T-cell (primary cell): Measurements from ENCODE around the gene WASF1. TPM values are rescaled to one million over a fixed set of nuclear protein-coding genes. Genes with fewer than 3 reads are reported as not detected.

Experiments
- ATAC-seq, 4 experiments: fragments of 200-7000 bp in 3 of 4; fragments of 150-1000 bp in 1 of 4; cut with Tn5 transposase; replicated peaks in 1 of 4; 1 replicate in 3 of 4; 2 replicates in 1 of 4; pipeline ENCODE4 v1.10.0; 2021; ENCODE audit warnings: moderate library complexity in 3 of 4, mild to moderate bottlenecking in 2 of 4, moderate number of reproducible peaks in 1 of 4
- CTCF ChIA-PET, 2 donors: fragments of 300-600 bp; sonication (Branson Sonifier 250); formaldehyde crosslinking; loops; one replicate each; lab custom pipeline; 2022; ENCODE audit warnings: antibody characterized with exemption in 2 of 2; lab: Charles Lee
- POLR2A ChIA-PET, 2 donors: fragments of 300-600 bp; sonication (Branson Sonifier 250); formaldehyde crosslinking; loops; one replicate each; lab custom pipeline; 2022; ENCODE audit warnings: antibody characterized with exemption in 2 of 2; lab: Charles Lee
- DNase-seq, 35 experiments: peaks; one replicate each; pipeline versions ENCODE4 v3.0.0 to v3.0.0-alpha.2; 2013 to 2023
- H3K27ac ChIP-seq: one replicate; pipeline ENCODE4 v1.5.1; 2013; ENCODE audit warnings: low read length
- H3K27me3 ChIP-seq, 2 experiments: replicated peaks in 1 of 2; 1 replicate in 1 of 2; 2 replicates in 1 of 2; pipeline versions ENCODE4 v1.6.1 to v1.7.0; 2013; ENCODE audit warnings: low read length in 1 of 2, mixed read lengths in 1 of 2; ENCODE audit not compliant: control insufficient read depth in 2 of 2, insufficient read depth in 2 of 2; ENCODE audit errors: extremely low read depth in 1 of 2
- H3K36me3 ChIP-seq, 2 donors: 1 replicate in 1 of 2; 2 replicates in 1 of 2; pipeline versions ENCODE4 v1.6.1 to v1.7.0; 2013; ENCODE audit warnings: low read length in 1 of 2; ENCODE audit not compliant: control insufficient read depth in 2 of 2, insufficient read depth in 1 of 2; ENCODE audit errors: extremely low read depth in 1 of 2
- H3K4me1 ChIP-seq, 2 experiments: 1 replicate in 1 of 2; 2 replicates in 1 of 2; pipeline versions ENCODE4 v1.6.1 to v1.7.0; 2013; ENCODE audit warnings: low read length in 2 of 2, mixed read lengths in 1 of 2; ENCODE audit not compliant: insufficient read depth in 2 of 2, control insufficient read depth in 1 of 2; ENCODE audit errors: extremely low read depth in 1 of 2
- H3K4me3 ChIP-seq, 2 donors: 1 replicate in 1 of 2; 2 replicates in 1 of 2; pipeline versions ENCODE4 v1.5.1 to v1.7.0; 2013; ENCODE audit warnings: mild to moderate bottlenecking in 2 of 2, low read length in 1 of 2, moderate library complexity in 1 of 2; ENCODE audit not compliant: control insufficient read depth in 1 of 2; ENCODE audit errors: extremely low read depth in 1 of 2
- H3K9me3 ChIP-seq: 2 replicates; pipeline ENCODE4 v1.7.0; 2013
- H3K27ac Mint-ChIP-seq, 2 donors: one replicate each; pipeline ENCODE4 v1.8.0; 2020 to 2021; ENCODE audit warnings: mild to moderate bottlenecking in 2 of 2, mixed read lengths in 2 of 2
- H3K27me3 Mint-ChIP-seq, 2 donors: one replicate each; pipeline ENCODE4 v1.8.0; 2021 to 2022; ENCODE audit warnings: mixed read lengths in 2 of 2
- H3K36me3 Mint-ChIP-seq: one replicate; pipeline ENCODE4 v1.8.0; 2021; ENCODE audit warnings: mixed read lengths
- H3K4me1 Mint-ChIP-seq, 3 donors: one replicate each; pipeline ENCODE4 v1.8.0; 2020 to 2022; ENCODE audit warnings: mixed read lengths in 3 of 3, mild to moderate bottlenecking in 1 of 3
- H3K4me3 Mint-ChIP-seq, 3 donors: one replicate each; pipeline ENCODE4 v1.8.0; 2020 to 2022; ENCODE audit warnings: mild to moderate bottlenecking in 3 of 3, mixed read lengths in 3 of 3, moderate library complexity in 3 of 3
- H3K9me3 Mint-ChIP-seq, 3 donors: one replicate each; pipeline ENCODE4 v1.8.0; 2020 to 2022; ENCODE audit warnings: mixed read lengths in 3 of 3
- WGBS: methylation state at CpG from one replicate; pipeline ENCODE4 v1.1.5; 2013; ENCODE audit warnings: missing lambda C conversion rate; ENCODE audit not compliant: insufficient coverage; 5-methylcytosine and 5-hydroxymethylcytosine counted together
- total RNA-seq, 35 experiments: library from RNA in 6 of 35; stranded (reverse) in 6 of 35; fragments of 120-200 nt in 1 of 35; gene quantifications; one replicate each; pipeline versions ENCODE4 v1.2.1 to v1.2.4 and lab custom pipeline; 2013 to 2026

WASF1 gene
- total RNA-seq, 5 donors from 2014 or later (not counting 1 experiment from before 2014, with no cell fraction given), result 0.23 to 1.2 (median 1.0) TPM

DNA sequence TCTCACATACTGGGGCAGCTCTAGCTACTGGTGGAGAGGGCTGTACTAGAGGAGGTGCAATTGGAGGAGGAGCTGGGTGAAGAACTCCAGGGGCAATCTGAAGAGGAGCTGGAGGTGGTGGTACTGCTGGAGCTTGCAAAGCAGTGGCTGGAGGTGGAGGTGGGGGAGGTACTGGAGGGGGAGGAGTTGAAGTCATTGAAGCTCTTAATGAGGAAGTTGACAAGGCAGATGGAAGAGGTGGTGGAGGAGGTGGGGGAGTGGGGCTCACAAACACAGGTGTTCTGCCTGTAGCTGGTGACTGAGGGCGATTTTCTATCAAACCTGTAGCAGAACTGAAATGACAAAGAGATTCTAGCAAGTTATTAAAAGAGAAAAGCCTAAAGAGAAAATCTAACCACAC is 77.6 kb downstream of the WASF1 start:
- Mint-ChIP-seq H3K4me3 (no peak overlapping the region), H3K9me3 (no peaks in the 10 kb centered on the region), H3K27me3 (peaks cover 0 to 3% of the 10 kb centered on the region in 2 donors), H3K36me3 (no peaks in the 10 kb centered on the region), H3K27ac (no peak overlapping the region), H3K4me1 (no peaks in the 10 kb centered on the region)
- Histone ChIP-seq H3K4me1 (no peaks in the 10 kb centered on the region), H3K4me3 (no peak overlapping the region), H3K27ac (no peak overlapping the region), H3K9me3 (no peaks in the 10 kb centered on the region), H3K27me3 (no peaks in the 10 kb centered on the region), H3K36me3 (no peaks in the 10 kb centered on the region)
- CTCF ChIA-PET, result no interaction called here
- POLR2A ChIA-PET, result no interaction called here
- WGBS, result no CpG with 5 or more reads among the region's 1 CpG
- no peak for ATAC-seq
- peak in 1 of 35 experiments; percentile 3 for DNase-seq

DNA sequence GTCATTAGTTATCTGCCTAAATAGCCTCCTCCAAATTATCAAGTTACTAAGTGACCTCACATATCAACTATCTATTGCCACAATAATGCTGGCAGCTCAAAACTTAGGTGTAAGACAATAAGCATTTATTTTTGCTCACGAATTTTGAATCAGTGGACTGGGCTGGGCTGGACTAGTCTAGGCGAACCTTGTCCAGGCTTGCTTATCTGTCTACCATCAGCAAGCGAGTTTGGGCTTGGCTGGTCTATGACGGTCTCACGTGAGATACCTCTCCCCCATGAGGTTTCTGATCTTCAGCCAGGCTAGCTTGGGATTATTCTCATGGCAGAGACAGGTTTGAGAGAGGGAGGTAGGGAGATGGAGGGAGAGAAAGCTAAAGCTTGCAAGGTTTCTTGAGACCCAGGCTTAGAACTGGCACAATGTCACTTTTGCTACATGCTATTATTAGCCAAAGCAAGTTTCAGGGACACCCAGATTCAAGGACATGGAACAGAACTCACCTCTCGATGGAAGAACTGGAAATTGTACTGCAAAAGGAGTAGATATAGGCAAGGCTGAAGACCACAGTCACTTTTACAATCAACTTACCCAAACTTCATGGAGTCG is 80.9 kb downstream of the WASF1 start:
- no peak overlapping the region for H3K4me3 ChIP-seq
- no peak overlapping the region for H3K27ac ChIP-seq
- DNase-seq (no peak), ATAC-seq (no peak)
- Mint-ChIP-seq H3K27me3 (no peaks in the 10 kb centered on the region), H3K27ac (no peak overlapping the region), H3K4me3 (no peak overlapping the region), H3K4me1 (no peaks in the 10 kb centered on the region), H3K36me3 (no peaks in the 10 kb centered on the region), H3K9me3 (no peaks in the 10 kb centered on the region)
- H3K9me3 ChIP-seq, result no peaks in the 10 kb centered on the region
- 79% methylated on average over 5 of the region's 7 CpGs for WGBS
- ChIA-PET POLR2A (interaction anchor here in 1 of 2 donors (0.6 kb wide), 2 partner anchors 12 to 15 kb away, joined by 5 to 6 read pairs; no protein-coding TSS in a partner anchor), CTCF (interaction anchor here (0.7 to 1.2 kb wide), 2 partner anchors 12 to 59 kb away, joined by 3 to 4 read pairs; no protein-coding TSS in a partner anchor)
- H3K27me3 ChIP-seq, result no peaks in the 10 kb centered on the region
- H3K4me1 ChIP-seq, result no peaks in the 10 kb centered on the region
- H3K36me3 ChIP-seq, result no peaks in the 10 kb centered on the region

DNA sequence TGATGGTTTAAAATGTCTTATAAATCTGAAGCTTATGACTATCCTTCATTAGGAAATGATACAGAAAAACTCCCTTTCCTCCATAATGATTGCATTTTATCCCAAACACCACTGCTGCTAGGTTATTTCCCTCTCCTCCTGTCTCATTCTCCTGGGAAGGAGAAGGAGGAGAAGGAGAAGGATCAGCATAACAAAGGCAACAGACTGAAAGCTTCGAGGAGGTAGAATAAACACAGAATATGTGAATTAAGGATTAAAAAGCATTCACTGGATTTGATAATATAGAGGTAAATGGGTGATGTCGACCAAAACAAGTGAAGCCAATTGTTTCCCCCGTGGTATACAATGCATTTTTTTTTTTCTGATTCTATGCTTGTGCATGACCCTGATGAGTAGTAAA is 82.0 kb downstream of the WASF1 start:
- no peaks in the 10 kb centered on the region for H3K4me1 Mint-ChIP-seq

DNA sequence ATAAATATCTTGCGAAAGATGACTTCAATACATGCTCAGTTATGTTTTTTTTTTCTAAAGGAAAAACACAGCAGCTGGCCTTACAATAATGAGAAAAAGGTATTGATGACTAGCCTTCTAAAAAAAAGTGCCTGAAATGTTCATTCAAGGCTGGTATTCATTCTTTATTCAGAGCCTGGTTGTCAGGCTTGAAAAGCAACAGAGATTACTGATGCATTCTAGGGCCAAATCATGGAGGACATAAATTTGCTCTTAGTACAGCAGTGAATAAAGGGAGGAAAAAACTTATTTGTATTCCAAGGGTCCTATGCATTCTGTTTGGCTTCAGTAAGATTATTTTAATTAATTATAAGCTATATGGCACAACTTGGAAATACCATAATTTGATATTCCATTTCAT is 83.5 kb downstream of the WASF1 start:
- no peaks in the 10 kb centered on the region for H3K9me3 ChIP-seq
- H3K4me1 Mint-ChIP-seq, result no peaks in the 10 kb centered on the region
- ChIA-PET POLR2A (no interaction called here), CTCF (no interaction called here)
- no peak for DNase-seq
- no peaks in the 10 kb centered on the region for H3K4me1 ChIP-seq
- WGBS, result no CpG with 5 or more reads among the region's 1 CpG
- H3K36me3 Mint-ChIP-seq, result no peaks in the 10 kb centered on the region
- H3K9me3 Mint-ChIP-seq, result no peaks in the 10 kb centered on the region
- no peaks in the 10 kb centered on the region for H3K27me3 ChIP-seq
- H3K36me3 ChIP-seq, result no peaks in the 10 kb centered on the region
- no peaks in the 10 kb centered on the region for H3K27me3 Mint-ChIP-seq
- no peak overlapping the region for H3K27ac Mint-ChIP-seq
- no peak overlapping the region for H3K4me3 ChIP-seq
- H3K27ac ChIP-seq, result no peak overlapping the region
- ATAC-seq, result no peak
- H3K4me3 Mint-ChIP-seq, result no peak overlapping the region

More for the DNA sequence above, 82.0 kb downstream of the WASF1 start:
- H3K36me3 Mint-ChIP-seq, result no peaks in the 10 kb centered on the region
- H3K27ac ChIP-seq, result no peak overlapping the region
- H3K9me3 ChIP-seq, result no peaks in the 10 kb centered on the region
- H3K36me3 ChIP-seq, result no peaks in the 10 kb centered on the region
- DNase-seq, result no peak
- H3K4me1 ChIP-seq, result no peaks in the 10 kb centered on the region
- no peaks in the 10 kb centered on the region for H3K27me3 ChIP-seq
- H3K27me3 Mint-ChIP-seq, result no peaks in the 10 kb centered on the region
- no peak overlapping the region for H3K4me3 Mint-ChIP-seq
- ATAC-seq, result no peak
- H3K27ac Mint-ChIP-seq, result no peak overlapping the region
- ChIA-PET POLR2A (interaction anchor here in 1 of 2 donors (0.7 kb wide), 1 partner anchor 479 kb away, joined by 3 read pairs; no protein-coding TSS in a partner anchor), CTCF (interaction anchor here in 1 of 2 donors (1.2 kb wide), 1 partner anchor 58 kb away, joined by 3 read pairs; no protein-coding TSS in a partner anchor)
- no peaks in the 10 kb centered on the region for H3K9me3 Mint-ChIP-seq
- H3K4me3 ChIP-seq, result no peak overlapping the region
- WGBS, result no CpG with 5 or more reads among the region's 3 CpGs

DNA sequence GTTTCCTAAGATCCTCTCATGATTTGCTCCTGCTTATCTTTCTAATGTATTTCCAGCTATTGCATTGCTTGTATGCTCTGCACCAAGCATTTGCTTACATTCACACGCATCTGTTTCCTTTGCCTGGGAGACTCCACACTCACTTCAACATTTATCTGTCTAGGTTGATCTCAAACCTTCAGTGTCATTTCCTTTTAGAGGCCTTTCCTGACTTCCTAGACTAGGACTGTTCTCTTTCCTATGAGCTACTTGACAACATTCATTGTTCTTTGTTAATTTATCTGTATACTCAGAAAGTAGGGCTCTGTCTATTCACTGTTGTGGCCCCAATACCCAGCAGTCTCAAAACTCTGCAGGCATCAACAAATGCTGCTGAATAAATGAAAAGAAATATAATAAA is 84.4 kb downstream of the WASF1 start:
- Mint-ChIP-seq H3K4me3 (no peak overlapping the region), H3K27ac (no peak overlapping the region), H3K9me3 (no peaks in the 10 kb centered on the region), H3K27me3 (no peaks in the 10 kb centered on the region), H3K36me3 (no peaks in the 10 kb centered on the region), H3K4me1 (no peaks in the 10 kb centered on the region)
- ATAC-seq, result no peak
- H3K36me3 ChIP-seq, result no peaks in the 10 kb centered on the region
- CTCF ChIA-PET, result no interaction called here
- no peak overlapping the region for H3K27ac ChIP-seq
- no peaks in the 10 kb centered on the region for H3K4me1 ChIP-seq
- H3K4me3 ChIP-seq, result no peak overlapping the region
- POLR2A ChIA-PET, result no interaction called here
- WGBS, result no CpG with 5 or more reads among the region's 1 CpG
- no peak for DNase-seq
- H3K27me3 ChIP-seq, result no peaks in the 10 kb centered on the region
- no peaks in the 10 kb centered on the region for H3K9me3 ChIP-seq

DNA sequence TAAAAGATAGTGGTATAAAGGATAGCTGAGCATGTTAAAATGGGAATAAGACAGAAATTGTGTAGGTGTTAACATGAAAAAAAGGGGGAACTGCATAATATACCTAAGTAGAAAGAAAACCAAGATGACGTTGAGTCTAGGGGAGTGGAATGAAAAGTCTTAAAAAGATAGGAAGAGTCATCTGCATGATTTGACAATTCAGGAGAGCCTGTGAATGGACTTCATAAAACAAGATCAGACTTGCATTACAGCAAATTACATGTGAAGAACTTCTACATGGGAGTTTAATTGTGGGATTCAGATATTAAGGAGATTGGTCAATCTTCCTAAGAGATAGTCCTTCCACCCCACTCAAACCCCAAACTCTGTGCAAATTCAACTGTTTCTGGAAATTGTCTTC is 85.5 kb downstream of the WASF1 start:
- H3K36me3 Mint-ChIP-seq, result no peaks in the 10 kb centered on the region
- Histone ChIP-seq H3K27ac (no peak overlapping the region), H3K4me1 (no peaks in the 10 kb centered on the region), H3K4me3 (no peak overlapping the region), H3K27me3 (no peaks in the 10 kb centered on the region), H3K9me3 (no peaks in the 10 kb centered on the region), H3K36me3 (no peaks in the 10 kb centered on the region)
- ChIA-PET POLR2A (no interaction called here), CTCF (no interaction called here)
- WGBS, result no CpG with 5 or more reads among the region's 1 CpG
- H3K9me3 Mint-ChIP-seq, result no peaks in the 10 kb centered on the region
- ATAC-seq (no peak), DNase-seq (no peak)
- H3K4me3 Mint-ChIP-seq, result no peak overlapping the region
- H3K4me1 Mint-ChIP-seq, result no peaks in the 10 kb centered on the region
- peaks cover 1 to 4% of the 10 kb centered on the region in 2 donors for H3K27me3 Mint-ChIP-seq
- no peak overlapping the region for H3K27ac Mint-ChIP-seq
